22Rv1 (cell line): Measurements from ENCODE around the gene SCARF1.

Source experiments
- CTCF ChIP-seq: fragments of 450-650 bp; IDR thresholded peaks from 2 replicates; pipeline ENCODE4 v1.5.1; 2017; ENCODE audit warnings: mild to moderate bottlenecking
- ZFX ChIP-seq: fragments of 450-650 bp; IDR thresholded peaks from 2 replicates; pipeline ENCODE4 v1.6.1; 2017; ENCODE audit warnings: antibody characterized with exemption, borderline replicate concordance

DNA sequence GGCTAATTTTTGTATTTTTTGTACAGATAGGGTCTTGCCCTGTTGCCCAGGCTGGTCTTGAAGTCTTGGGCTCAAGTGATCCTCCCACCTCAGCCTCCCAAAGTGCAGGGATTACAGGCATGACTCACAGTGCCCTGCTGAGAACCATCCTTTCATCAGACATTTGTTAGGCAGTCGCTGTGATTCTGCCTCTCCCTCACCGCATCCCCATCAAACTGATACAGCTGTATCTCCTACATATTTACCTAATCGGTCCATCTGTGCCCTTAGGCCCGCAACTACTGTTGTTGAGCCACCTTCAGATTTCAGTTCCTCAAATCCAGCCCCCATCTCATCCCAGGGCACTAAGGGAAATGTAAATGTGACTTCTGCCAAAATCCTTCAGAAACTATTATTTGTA, 14.9 kb downstream of the SCARF1 start:
- TF ChIP-seq CTCF (no peak), ZFX (no peak)
